ENCODE data around the gene LRCH3.
"Not testable (repeated sequence)": the region's sequence is repeated elsewhere in the genome, so short reads cannot be mapped to it uniquely, and the experiment has no call there.

- not testable (repeated sequence) for TF ChIP-seq EZH2 (IDR thresholded peaks at IDR 0.05); POLR2AphosphoS5 (IDR thresholded peaks at IDR 0.05; ENCODE audit: borderline replicate concordance, low read depth, low read length); FOXP2 (optimal IDR thresholded peaks at IDR 0.05; ENCODE audit: control extremely low read depth, extremely low read length, insufficient read depth)
Measured at GRCh38 chr3:197921429-197922275, 130.6 kb downstream of the LRCH3 start.
